ENCODE measurements around the gene LCN6.
A peak's percentile ranks its signal among the peaks of the same experiment; 100 is the strongest.
"Not testable (repeated sequence)": the region's sequence is repeated elsewhere in the genome, so short reads cannot be mapped to it uniquely, and the experiment has no call there.

Gene LCN6

DNA sequence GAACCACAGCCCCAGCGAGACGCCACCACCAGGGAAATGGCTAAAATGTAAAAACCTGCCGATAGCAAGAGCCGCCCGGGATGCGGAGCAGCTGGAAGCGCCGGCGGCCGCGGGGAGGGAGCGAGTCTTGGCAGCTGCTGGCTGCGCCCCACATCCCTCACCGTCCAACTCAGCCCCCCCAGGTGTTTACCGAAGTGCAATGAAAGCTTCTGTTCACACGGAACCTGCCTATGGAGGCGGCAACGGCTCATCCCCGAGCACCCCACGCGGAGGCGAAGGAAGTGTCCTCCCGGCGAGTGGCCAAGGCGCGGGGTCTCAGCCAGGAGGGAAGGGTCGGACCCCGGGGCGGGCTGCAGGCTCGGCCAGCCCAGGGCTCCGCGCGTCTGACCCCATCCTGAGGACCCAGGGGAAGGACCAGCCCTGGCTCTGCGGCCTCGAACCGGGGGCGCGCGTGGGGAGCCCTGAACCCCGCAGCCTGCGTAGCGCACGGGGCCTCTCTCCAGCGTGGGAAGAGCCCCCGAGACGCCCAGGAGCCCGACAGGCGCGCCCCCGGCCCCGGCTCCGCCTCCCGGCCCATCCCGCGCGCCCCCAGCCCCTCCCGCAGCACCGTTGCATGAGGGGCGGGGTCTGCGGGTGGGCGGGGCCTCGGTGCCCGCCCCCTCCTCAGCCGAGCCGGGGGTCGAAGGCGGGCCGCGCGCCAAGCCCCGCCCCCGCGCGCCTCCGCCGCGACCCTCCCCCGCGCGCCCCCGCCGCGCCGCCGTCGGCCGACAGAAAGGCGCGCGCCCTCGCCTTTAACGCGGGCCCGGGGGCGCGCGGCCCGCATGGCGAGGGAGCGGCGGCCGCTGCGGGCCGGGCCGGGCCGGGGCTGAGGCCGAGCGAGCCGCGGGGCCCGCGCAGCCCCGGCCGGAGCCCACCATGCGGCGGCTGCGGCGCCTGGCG lies 36.3 kb downstream of the LCN6 start, which contains the start of gene DIPK1B:
Gene DIPK1B, plus strand, starts transcription at position 822 of the 939 bp plus-strand sequence. Its CDS starts 94 bp downstream, at position 916.
- no peak for DNase-seq (ENCODE audit: low read depth)
- peak within 1 kb of the TSS; percentile 79 for H3K4me3 ChIP-seq (ENCODE audit: low read depth, low read length)
- TF ChIP-seq, protein P1, sequence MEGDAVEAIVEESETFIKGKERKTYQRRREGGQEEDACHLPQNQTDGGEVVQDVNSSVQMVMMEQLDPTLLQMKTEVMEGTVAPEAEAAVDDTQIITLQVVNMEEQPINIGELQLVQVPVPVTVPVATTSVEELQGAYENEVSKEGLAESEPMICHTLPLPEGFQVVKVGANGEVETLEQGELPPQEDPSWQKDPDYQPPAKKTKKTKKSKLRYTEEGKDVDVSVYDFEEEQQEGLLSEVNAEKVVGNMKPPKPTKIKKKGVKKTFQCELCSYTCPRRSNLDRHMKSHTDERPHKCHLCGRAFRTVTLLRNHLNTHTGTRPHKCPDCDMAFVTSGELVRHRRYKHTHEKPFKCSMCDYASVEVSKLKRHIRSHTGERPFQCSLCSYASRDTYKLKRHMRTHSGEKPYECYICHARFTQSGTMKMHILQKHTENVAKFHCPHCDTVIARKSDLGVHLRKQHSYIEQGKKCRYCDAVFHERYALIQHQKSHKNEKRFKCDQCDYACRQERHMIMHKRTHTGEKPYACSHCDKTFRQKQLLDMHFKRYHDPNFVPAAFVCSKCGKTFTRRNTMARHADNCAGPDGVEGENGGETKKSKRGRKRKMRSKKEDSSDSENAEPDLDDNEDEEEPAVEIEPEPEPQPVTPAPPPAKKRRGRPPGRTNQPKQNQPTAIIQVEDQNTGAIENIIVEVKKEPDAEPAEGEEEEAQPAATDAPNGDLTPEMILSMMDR (IDR thresholded peaks at IDR 0.05; ENCODE audit: control insufficient read depth, extremely low read depth, insufficient read depth) = no peak

DNA sequence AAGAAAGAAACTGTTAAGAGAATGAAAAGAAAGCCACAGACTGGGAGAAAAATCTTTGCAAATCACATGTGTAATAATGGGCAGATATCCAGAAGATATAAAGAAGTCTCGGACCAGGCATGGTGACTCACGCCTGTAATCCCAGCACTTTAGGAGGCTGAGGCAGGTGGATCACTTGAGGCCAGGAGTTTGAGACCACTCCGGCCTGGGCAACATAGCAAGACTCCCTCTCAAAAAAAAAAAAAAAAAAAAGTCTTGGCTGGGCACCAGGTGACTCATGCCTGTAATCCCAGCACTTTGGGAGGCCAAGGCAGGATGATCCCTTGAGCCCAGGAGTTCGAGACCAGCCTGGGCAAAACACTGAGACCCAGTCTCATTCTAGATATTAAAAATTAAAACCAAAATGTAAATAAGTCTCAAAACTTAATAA lies 37.1 kb downstream of the LCN6 start:
- H3K4me3 ChIP-seq (ENCODE audit: low read depth, low read length); DNase-seq (ENCODE audit: low read depth): not testable (repeated sequence)

DNA sequence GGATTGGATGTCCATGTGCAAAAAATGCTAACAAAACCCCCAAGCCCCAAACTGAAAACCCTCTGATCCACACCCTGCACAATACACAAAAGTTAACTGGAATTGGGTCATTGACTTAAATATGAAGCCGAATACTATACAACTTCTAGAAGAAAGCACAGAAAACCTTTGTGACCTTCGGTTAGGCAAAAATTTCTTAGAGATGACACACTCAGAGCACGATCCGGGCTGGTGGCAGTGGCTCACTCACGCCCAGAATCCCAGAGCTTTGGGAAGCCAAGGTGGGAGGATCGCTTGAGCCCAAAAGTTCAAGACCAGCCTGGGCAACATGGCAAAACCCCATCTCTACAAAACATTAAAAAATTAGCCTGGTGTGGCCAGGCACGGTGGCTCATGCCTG lies 37.8 kb downstream of the LCN6 start:
- H3K4me3 ChIP-seq (ENCODE audit: low read depth, low read length) = no peak overlapping the region
- TF ChIP-seq, protein P1 (IDR thresholded peaks at IDR 0.05; ENCODE audit: control insufficient read depth, extremely low read depth, insufficient read depth) = no peak
- no peak for DNase-seq (ENCODE audit: low read depth)

DNA sequence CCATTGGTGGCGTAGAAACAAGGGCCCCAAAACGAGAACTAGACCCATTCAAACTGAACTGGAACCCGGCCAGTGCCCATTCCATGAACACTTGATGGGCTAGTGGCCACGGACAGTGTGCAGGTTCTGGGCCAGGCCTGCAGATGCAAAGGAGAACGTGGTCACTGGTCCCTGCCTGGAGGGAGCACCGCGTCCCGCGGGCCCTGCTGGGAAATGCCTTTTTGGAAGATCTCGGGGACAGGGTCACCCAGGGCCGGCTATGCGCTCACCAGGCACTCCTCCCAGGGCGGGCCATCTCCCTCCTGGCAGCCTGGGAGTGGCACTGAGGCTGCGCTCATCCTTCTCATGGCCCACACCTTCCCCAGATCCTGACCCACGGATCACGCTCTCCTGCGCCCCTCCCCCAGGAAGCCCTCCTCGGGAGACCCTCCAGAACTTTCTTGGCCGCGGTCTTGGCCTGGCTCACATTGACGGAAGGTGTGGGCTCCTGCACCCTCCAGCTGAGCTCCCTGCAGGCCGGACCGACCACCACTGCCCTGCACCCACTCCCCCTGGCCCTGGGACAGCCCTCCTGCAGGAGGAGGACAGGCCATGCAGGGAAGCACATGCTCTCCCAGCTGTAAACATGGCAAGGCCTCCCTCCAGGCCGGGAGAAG lies 38.7 kb downstream of the LCN6 start:
- TF ChIP-seq, protein P1 (IDR thresholded peaks at IDR 0.05; ENCODE audit: control insufficient read depth, extremely low read depth, insufficient read depth) = no peak
- DNase-seq (ENCODE audit: low read depth) = no peak
- H3K4me3 ChIP-seq (ENCODE audit: low read depth, low read length) = no peak overlapping the region

DNA sequence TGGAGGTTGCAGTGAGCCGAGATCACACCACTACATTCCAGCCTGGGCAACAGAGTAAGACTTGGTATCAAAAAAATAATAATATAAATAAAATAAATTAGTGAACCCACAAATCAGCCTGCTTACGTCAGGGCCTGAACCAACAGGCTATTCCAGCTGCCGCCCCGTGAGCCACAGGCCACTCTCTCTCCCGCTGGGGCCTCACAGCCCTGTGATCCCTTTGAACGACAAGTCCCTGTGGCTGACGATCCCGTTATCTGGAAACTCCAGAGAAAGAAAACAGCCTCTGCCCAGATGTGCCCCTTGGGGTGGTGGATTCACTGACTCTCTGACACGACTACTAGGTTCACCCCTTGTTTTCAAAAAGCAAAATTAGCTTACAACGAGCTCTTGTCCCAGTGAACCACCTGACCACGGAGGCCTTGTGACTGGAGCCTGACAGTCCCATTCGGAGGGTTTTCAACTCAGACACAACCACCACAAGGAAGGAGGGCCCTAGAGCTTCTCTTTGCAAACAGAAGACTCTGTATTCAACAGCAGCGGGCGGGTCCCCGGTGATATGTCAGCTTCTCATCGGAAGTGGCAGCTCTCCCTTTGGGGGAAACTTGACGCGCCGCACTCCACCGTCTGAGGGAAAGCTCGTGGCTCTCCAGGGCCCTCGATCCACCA lies 40.3 kb downstream of the LCN6 start:
- no peak overlapping the region for H3K4me3 ChIP-seq (ENCODE audit: low read depth, low read length)
- DNase-seq (ENCODE audit: low read depth) = no peak
- TF ChIP-seq, protein P1 (IDR thresholded peaks at IDR 0.05; ENCODE audit: control insufficient read depth, extremely low read depth, insufficient read depth) = no peak

DNA sequence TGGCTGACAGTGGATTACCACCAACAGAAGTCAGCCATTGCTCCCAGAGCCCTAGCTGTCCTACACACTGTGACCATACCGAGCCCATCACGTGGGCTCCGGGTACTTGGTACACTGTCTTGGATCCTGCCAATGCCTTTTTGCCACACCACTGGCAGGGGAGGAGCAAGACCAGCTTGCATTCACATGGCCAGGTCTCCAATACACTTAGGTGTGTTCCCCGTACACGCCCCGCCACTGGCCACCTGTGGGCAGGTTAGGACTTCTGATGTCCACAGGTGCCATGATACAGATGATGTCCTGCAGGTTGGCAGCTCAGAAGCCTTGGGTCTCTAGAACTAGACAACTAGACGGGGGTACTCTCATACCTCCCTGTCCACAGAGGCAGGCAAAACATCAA lies 41.3 kb downstream of the LCN6 start:
- DNase-seq (ENCODE audit: low read depth) = no peak
- no peak overlapping the region for H3K4me3 ChIP-seq (ENCODE audit: low read depth, low read length)
- TF ChIP-seq, protein P1 (IDR thresholded peaks at IDR 0.05; ENCODE audit: control insufficient read depth, extremely low read depth, insufficient read depth) = no peak

DNA sequence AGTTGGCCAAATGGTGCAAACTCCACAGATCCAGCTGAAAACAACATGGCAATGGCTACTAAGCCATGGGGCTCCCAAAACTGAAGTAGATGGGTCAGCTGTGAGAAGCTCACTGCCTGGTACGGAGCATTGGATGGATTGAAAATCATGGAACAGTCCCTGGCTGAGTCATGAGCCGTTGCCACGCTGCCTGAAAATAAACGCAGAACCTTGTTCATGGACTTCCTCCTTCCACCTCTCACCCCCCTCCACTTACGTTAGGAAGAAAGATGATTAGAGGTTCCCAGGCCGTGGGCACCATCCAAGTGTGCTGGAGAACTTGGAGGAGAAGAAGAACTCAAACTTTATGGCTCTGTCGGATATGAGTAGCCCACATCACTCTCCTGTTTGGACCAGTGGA lies 42.8 kb downstream of the LCN6 start:
- H3K4me3 ChIP-seq (ENCODE audit: low read depth, low read length) = no peak overlapping the region
- TF ChIP-seq, protein P1 (IDR thresholded peaks at IDR 0.05; ENCODE audit: control insufficient read depth, extremely low read depth, insufficient read depth) = no peak
- DNase-seq (ENCODE audit: low read depth) = no peak

DNA sequence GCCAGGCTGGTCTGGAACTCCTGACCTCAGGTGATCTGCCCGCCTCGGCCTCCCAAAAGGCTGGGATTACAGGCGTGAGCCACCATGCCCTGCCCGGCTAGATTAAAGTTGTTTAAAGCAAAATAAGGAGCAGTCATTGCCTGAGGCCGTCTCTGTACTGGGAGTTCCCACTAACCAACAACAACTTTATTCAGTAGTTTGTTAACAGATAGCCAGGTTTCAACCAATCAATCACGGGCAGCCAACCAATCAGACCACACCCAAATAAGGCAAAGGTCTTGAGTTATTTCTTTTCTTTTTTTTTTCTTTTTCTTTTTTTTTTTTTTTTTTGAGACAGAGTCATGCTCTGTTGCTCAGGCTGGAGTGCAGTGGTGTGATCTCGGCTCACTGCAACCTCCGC lies 43.6 kb downstream of the LCN6 start:
- not testable (repeated sequence) for DNase-seq (ENCODE audit: low read depth); H3K4me3 ChIP-seq (ENCODE audit: low read depth, low read length)
